Activated T-cell treated with anti-CD3 and anti-CD28 coated beads, Interleukin-2, amount 50 U/mL, for 72 hours (primary cell): ENCODE measurements around the gene SLC4A1. TPM values are rescaled to one million over a fixed set of nuclear protein-coding genes. Genes with fewer than 3 reads are reported as not detected.
A peak's percentile ranks its signal among the peaks of the same experiment; 100 is the strongest.

ENCODE experiments used
- ATAC-seq, 2 donors: fragments of 150-1000 bp; cut with Tn5 transposase; replicated peaks in 1 of 2; 2 replicates each; pipeline ENCODE4 v1.10.0; 2021; ENCODE audit warnings: moderate library complexity in 2 of 2, mild to moderate bottlenecking in 1 of 2
- DNase-seq, 2 donors: peaks; one replicate each; pipeline ENCODE4 v3.0.0; 2021 to 2022; ENCODE audit warnings: mixed read lengths in 1 of 2
- H3K27ac Mint-ChIP-seq: one replicate; pipeline ENCODE4 v1.8.0; 2022; ENCODE audit warnings: mild to moderate bottlenecking, moderate library complexity, mixed read lengths
- H3K27me3 Mint-ChIP-seq: one replicate; pipeline ENCODE4 v1.8.0; 2022; ENCODE audit warnings: low read depth, mixed read lengths
- H3K36me3 Mint-ChIP-seq, 2 donors: one replicate each; pipeline ENCODE4 v1.8.0; 2022; ENCODE audit warnings: mixed read lengths in 2 of 2, mild to moderate bottlenecking in 1 of 2; ENCODE audit not compliant: insufficient read depth in 2 of 2
- H3K4me1 Mint-ChIP-seq: one replicate; pipeline ENCODE4 v1.8.0; 2022; ENCODE audit warnings: low read depth, mixed read lengths
- H3K4me3 Mint-ChIP-seq, 2 donors: one replicate each; pipeline ENCODE4 v1.8.0; 2022; ENCODE audit warnings: mild to moderate bottlenecking in 2 of 2, mixed read lengths in 2 of 2, moderate library complexity in 2 of 2
- H3K9me3 Mint-ChIP-seq, 2 donors: one replicate each; pipeline ENCODE4 v1.8.0; 2022; ENCODE audit warnings: mixed read lengths in 2 of 2
- total RNA-seq, 2 donors: library from RNA; stranded (reverse); gene quantifications; one replicate each; pipeline ENCODE4 v1.2.3, GENCODE V29; 2022

The SLC4A1 gene
- total RNA-seq, 2 donors from 2014 or later = not detected

DNA sequence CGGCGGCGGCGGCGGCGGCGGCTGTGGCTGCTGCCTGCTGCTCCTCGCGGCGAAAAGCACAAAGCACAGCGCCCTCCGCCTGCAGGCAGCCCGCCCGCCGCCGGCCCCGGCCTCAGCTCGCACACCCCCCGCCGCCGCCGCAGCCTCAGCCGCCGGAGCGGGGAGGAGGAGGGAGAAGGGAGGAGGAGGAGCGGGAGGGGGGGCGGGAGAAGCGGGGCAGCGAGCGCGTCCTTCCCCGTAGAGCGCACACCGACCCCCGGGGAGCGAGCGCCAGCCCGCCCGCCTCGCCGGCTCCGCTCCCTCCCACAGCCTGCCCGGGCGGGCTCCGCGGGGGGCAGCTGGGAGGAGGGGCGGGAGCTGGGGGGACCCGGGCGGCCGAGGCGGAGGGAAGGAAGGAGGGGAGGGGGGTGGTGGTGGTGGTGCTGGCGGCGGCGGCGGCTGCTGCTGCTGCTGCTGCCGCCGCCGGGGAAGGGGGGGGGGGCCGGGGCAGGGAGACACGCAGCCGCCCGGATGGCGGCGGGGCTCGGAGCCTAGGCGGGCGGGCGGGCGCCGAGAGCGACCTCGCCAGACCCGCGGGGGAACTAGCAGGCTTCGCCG is 48.2 kb downstream of the SLC4A1 start, which contains the start of gene UBTF:
Gene UBTF (minus strand): TSS at position 60 of the 597 bp plus-strand sequence. CDS start 1,446 bp downstream, outside the sequence.
- Mint-ChIP-seq H3K27ac (peak within 1 kb of the TSS; percentile 99), H3K27me3 (no peaks in the 10 kb centered on the region), H3K4me1 (peaks cover 44% of the 10 kb centered on the region), H3K4me3 (peak within 1 kb of the TSS; percentile 96), H3K9me3 (no peaks in the 10 kb centered on the region), H3K36me3 (peaks cover 11 to 15% of the 10 kb centered on the region in 2 donors)
- ATAC-seq = peak; percentile 20 to 31
- DNase-seq = peak; percentile 73 to 82

DNA sequence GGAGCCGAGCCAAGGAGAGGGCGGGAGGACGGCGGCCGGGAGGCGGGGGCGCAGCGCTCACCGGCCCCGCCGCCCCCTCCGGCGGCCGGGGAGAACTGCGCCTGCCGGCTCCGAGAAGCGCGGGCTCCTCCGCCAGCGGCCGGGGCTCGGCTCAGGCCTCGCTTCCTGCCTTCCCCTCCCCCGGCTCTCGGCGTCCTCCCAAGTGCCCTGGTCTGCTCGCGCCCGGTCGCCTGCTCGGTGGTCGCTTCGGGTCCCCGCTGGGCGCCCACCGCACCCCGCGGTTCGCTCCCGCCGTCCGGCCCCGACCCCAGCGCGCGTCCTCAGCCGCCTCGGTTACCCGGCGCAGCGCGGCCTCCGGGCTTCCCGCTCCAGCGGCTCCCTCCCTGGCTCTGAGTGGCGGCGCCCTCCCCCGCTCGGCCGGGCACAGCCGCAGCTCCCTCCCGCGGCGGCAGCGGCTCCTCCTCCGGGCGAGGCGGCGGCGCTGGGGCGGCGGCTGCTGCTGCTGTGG is 48.8 kb downstream of the SLC4A1 start:
- Mint-ChIP-seq H3K4me3 (peak overlapping the region in 1 of 2 donors; percentile 15), H3K27ac (no peak overlapping the region), H3K36me3 (peaks cover 14 to 17% of the 10 kb centered on the region in 2 donors), H3K27me3 (no peaks in the 10 kb centered on the region), H3K9me3 (no peaks in the 10 kb centered on the region), H3K4me1 (peaks cover 49% of the 10 kb centered on the region)
- peak; percentile 52 to 60 for ATAC-seq
- DNase-seq = peak; percentile 84 to 87

DNA sequence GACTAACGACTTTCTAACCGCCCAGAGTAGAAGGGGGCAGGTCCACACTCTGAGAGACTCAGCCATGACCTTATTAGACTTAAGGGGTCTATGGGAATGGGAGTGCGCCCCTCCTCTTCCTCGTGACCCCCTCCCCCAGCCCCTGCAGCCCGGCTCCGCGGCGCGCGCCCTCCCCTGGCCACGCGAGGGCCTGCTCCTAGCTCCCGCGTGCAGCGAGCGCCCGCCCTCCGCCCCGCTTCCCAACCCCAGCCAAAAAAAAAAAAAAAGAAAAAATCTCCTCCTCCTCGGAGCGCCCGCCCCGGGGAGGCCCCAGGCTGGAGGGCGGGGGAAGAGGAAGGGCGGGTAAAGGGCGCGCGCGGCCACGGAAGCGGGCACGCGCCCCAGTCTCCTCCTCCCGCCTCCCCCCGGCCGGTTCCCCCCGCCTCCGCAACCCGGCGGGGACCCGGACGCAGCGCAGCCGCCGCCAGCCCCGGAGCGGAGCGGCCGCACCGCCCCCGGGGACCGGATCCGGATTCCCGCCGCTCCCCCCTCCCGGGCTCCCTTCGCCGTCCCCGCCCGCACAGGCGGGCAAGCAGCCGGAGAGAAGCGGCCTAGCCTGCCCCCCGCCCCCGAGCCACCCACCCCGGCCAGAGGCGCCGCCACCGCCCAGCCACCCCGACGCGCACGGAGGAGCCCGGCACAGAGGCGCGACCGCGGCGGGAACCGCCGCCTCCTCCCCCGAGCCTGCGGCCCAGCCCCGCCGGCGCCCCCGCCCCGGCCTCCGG is 49.4 kb downstream of the SLC4A1 start:
- Mint-ChIP-seq H3K4me3 (peak overlapping the region; percentile 87 to 96), H3K9me3 (no peaks in the 10 kb centered on the region), H3K4me1 (peaks cover 56% of the 10 kb centered on the region), H3K36me3 (peaks cover 20 to 23% of the 10 kb centered on the region in 2 donors), H3K27ac (peak overlapping the region; percentile 60), H3K27me3 (no peaks in the 10 kb centered on the region)
- ATAC-seq = peak; percentile 45 to 61
- DNase-seq = peak; percentile 90 to 91

DNA sequence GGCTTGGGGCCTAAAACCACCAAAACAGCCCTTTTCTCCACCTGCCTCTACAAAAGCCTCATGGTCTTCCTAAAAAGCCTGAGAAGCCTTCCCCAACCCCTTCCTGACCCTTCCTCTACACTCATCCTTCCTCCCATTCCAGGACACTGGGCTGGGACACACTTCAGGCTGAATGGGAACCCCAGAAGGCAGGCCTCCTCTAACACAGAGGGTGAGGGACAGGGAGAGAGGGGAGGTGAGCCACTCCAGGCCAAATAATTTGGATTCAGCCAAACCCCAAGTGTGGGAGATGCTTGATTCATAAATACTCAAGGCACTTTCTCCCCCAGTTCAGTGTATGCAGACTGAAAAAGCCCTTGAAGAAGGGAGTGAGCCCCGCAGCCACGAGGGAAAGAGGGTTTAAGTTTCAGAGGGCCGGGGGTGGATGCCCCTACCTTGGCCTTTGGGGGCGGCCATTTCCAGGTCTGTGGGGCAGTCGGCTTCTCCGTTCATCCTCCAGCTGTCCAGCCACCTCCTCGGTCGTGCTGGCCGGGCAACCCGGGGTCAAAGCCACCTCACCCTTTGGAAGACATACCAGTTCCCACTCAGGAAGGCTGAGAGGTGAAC is 50.1 kb downstream of the SLC4A1 start:
- peaks cover 22 to 24% of the 10 kb centered on the region in 2 donors for H3K36me3 Mint-ChIP-seq
- H3K4me1 Mint-ChIP-seq = peaks cover 62% of the 10 kb centered on the region
- DNase-seq = peak in 1 of 2 donors; percentile 35
- ATAC-seq = no peak
- no peaks in the 10 kb centered on the region for H3K27me3 Mint-ChIP-seq
- peak overlapping the region; percentile 60 for H3K27ac Mint-ChIP-seq
- no peaks in the 10 kb centered on the region for H3K9me3 Mint-ChIP-seq
- peak overlapping the region; percentile 87 to 96 for H3K4me3 Mint-ChIP-seq

DNA sequence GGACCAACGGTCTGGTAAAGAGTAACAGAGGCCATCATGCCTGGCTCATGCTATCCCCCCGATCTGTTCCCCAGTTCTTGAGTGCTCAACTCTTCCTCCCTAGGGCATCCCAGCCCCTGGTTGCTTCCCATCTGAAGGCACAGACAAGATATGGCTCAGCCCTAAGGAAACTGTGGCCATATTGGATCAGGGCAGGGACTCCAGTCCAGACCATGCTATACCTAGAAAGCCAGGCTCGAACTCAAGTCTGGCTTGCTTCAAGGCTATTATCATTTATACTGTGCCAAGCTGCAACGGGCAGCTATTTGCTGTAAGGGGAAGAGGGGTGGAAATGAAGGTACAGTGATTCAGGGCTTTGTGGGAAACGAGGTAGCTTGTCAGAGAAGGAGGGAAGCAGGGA is 51.2 kb downstream of the SLC4A1 start:
- H3K27me3 Mint-ChIP-seq = no peaks in the 10 kb centered on the region
- H3K27ac Mint-ChIP-seq = peak overlapping the region; percentile 79
- peaks cover 21 to 22% of the 10 kb centered on the region in 2 donors for H3K36me3 Mint-ChIP-seq
- H3K9me3 Mint-ChIP-seq = no peaks in the 10 kb centered on the region
- H3K4me3 Mint-ChIP-seq = peak overlapping the region; percentile 87 to 96
- DNase-seq (no peak), ATAC-seq (no peak)
- peaks cover 56% of the 10 kb centered on the region for H3K4me1 Mint-ChIP-seq

DNA sequence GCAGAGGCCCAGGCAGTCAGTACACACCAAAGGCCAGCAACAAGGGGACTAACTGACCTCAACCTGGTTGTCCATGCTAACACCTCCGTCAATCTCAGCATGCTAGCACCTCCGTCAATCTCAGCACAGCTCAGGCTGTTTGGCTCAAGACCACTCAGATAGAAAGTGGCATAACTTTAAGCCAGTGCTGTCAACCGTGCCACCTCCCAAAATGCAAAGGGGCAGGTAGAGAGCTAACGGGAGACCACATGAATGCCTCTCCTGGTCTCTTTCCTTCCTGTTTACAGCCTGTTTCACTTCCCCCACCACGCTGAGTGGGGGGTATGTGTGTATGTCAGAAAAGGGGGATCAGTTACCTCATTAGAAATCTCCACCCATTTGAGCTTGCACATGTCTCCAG is 51.8 kb downstream of the SLC4A1 start:
- Mint-ChIP-seq H3K4me1 (peaks cover 56% of the 10 kb centered on the region), H3K27me3 (no peaks in the 10 kb centered on the region), H3K4me3 (peak overlapping the region; percentile 87 to 96), H3K27ac (peak overlapping the region; percentile 79), H3K9me3 (no peaks in the 10 kb centered on the region), H3K36me3 (peaks cover 21 to 22% of the 10 kb centered on the region in 2 donors)
- DNase-seq (peak in 1 of 2 donors; percentile 40), ATAC-seq (no peak)

DNA sequence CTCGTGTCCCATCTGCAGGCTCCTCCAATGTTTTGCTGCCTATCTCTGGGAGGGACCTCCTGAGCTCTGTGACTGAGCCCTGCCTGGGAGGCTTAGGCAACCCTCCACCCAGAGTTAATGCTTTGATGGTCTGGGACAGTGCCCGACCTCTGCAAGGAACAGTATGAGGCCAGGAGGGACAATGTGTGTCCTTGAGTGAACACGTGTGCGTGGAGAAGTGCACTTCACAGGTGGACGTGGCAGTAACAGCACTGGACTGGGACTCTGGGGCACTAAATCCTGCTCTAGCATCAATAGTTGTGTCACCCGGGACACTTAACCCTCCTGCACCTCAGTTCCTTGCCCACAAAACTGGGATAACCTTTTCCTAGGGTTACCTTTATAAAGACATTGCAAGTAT is 53.0 kb downstream of the SLC4A1 start:
- Mint-ChIP-seq H3K4me1 (peaks cover 62% of the 10 kb centered on the region), H3K36me3 (peaks cover 20 to 21% of the 10 kb centered on the region in 2 donors), H3K9me3 (no peaks in the 10 kb centered on the region), H3K27ac (peak overlapping the region; percentile 18), H3K27me3 (no peaks in the 10 kb centered on the region), H3K4me3 (peak overlapping the region; percentile 8 to 40)
- ATAC-seq (no peak), DNase-seq (no peak)

DNA sequence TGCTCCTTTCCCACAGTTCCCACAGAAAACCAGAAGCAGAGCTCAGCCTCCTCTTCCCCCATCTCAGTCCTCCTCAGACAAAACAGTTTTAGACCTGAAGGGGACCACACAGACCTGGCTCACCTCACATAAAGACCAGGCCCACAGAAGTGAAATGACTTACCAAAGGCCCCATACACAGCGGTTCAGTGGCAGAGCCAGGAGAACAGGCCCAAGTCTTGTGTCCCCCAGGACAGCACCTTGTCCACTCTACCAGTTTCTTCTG is 53.8 kb downstream of the SLC4A1 start:
- DNase-seq = no peak
- Mint-ChIP-seq H3K4me3 (no peak overlapping the region), H3K27me3 (no peaks in the 10 kb centered on the region), H3K9me3 (no peaks in the 10 kb centered on the region), H3K36me3 (peaks cover 21 to 26% of the 10 kb centered on the region in 2 donors), H3K27ac (peak overlapping the region; percentile 56), H3K4me1 (peaks cover 69% of the 10 kb centered on the region)
- no peak for ATAC-seq

DNA sequence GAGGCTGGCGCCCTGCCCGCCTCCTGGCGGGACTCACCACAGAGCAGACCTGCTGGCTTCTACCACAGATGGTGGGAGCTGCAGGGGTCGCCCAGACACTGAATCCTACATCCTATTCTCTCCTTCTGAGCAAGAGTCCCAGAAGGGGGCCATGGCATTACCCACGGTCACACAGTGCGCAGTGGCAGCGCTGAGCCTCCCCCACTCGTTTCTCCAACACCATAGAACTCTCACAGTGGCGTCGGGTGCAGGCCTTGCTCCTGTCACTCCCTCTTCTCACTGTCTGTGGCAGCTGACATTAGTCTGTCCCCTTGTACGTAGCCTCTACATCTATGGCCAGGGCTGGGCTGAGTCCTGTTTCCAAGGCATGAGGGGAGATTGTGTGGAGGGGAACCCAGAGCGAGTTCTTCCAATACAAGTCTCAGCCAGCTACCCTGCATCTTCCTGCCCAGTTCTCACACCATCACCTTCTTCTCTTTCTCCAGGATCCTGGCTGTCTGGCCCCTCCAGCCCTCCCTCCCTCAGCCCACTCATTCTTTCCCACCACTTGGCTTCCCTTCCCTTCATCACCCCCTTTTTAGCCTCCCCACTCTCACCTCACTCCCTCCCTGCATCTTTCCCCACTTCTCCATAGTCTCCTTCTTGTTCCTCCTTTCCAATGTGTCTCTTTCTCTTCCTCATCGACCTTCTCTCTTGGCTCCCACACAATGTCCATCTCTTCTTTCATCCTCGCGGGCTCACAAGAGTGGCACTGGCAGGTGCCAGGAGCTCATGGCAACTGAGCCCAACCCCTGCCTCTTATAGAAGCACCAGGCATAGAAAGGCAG is 54.3 kb downstream of the SLC4A1 start:
- peaks cover 75% of the 10 kb centered on the region for H3K4me1 Mint-ChIP-seq
- H3K36me3 Mint-ChIP-seq = peaks cover 22 to 28% of the 10 kb centered on the region in 2 donors
- peak overlapping the region; percentile 56 for H3K27ac Mint-ChIP-seq
- DNase-seq = no peak
- H3K4me3 Mint-ChIP-seq = peak overlapping the region in 1 of 2 donors; percentile 28
- no peaks in the 10 kb centered on the region for H3K27me3 Mint-ChIP-seq
- ATAC-seq = no peak
- H3K9me3 Mint-ChIP-seq = no peaks in the 10 kb centered on the region

DNA sequence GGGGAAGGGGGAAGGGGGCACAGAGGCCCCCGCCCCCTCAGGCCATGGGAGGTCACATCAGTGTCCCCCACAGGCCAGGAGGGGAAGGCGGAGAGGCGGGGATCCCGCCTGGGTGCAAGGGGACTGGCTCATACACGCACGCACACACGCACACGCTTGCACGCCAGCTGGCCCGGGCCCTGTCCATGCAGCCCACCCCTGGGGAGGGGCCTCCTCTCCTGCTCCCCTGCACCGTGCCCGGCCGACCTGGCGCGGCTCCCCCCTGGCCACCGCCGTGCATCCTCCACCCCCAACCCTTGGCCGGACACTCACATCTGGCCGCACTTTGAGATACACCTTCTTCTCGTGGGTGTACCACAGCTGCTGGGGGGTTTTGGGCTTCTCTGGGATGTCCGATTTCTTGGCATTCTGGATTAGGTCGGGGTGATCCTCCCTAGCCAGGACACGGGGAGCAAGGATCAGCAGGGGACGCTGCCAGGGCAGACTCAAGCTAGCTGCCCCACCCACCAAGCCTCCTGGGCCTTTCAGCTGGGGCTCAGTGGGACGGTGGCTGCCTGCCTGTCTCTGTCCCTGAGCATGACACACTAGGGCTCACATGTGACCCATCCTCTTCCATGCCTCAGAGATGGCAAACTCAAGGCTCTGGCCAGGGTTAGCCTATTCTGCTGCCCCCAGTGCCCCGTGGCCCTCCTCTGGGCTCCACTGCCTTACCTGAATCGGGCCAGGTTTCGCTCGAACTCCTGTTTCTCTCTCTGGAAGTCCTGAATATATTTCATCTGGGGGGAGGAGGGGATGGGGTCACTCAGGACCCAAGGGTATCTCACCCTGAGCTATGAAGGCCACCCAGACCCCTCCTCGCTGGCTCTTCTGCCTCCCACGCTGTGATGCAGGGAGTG is 55.2 kb downstream of the SLC4A1 start:
- H3K4me1 Mint-ChIP-seq = peaks cover 80% of the 10 kb centered on the region
- H3K36me3 Mint-ChIP-seq = peaks cover 25 to 35% of the 10 kb centered on the region in 2 donors
- peak overlapping the region in 1 of 2 donors; percentile 28 for H3K4me3 Mint-ChIP-seq

DNA sequence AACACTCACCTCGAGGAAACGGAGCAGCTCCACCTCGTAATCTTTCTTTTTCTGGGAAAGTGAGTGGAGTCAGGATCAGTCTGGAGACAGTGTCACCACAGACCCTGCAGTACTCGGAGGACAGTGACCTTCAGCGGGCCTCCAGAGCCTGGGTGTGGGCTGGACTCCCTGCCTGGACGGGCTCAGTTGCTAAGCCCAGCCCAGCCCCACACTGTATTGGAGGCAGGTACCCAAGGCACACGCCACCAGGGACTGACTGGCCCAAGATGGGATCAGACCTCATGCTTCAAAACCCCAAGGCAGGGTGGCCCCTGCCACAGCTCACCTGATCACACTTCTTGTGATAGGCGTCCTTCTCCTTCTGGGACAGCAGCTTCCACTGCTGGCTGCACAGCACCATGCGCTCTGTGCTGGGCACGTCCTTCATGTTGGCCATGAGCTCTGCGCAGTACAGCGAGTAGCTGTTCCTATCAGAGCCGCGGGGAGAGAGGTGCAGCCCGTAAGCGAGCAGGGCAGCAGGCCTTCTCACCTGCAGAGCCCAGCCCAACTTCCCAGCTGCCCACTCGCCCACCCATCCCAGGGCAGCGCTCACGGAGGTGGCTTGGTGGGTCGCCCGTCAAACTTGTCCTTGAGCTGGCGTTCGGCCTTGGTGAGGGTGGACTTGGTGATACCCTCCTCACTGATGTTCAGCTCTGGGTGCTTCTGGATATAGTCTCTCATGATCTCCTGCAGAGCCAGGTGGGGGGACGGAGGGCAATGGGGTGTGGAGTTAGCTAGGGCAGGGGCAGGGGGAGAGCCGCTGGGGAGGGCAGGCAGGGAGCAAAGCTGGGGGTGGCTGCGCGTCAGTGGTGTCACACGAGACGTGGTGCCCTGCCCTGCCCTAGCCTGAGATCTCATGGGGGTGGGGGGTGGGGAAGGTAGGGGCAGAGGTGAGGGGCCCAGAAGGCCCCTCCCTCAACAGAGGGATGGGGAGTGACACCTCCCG is 56.4 kb downstream of the SLC4A1 start:
- ATAC-seq (no peak), DNase-seq (no peak)
- peak overlapping the region; percentile 32 for H3K27ac Mint-ChIP-seq
- H3K27me3 Mint-ChIP-seq = no peaks in the 10 kb centered on the region
- no peaks in the 10 kb centered on the region for H3K9me3 Mint-ChIP-seq
- peak overlapping the region; percentile 48 to 52 for H3K4me3 Mint-ChIP-seq
- H3K36me3 Mint-ChIP-seq = peaks cover 24 to 36% of the 10 kb centered on the region in 2 donors
- H3K4me1 Mint-ChIP-seq = peaks cover 69% of the 10 kb centered on the region

More for the DNA sequence above, 55.2 kb downstream of the SLC4A1 start:
- H3K9me3 Mint-ChIP-seq = no peaks in the 10 kb centered on the region
- H3K27ac Mint-ChIP-seq = peak overlapping the region; percentile 75
- no peaks in the 10 kb centered on the region for H3K27me3 Mint-ChIP-seq
- no peak for DNase-seq
- no peak for ATAC-seq
